HT1080 (cell line): ENCODE results near the gene TNFAIP2. TPM values are rescaled to one million over a fixed set of nuclear protein-coding genes. Genes with fewer than 3 reads are reported as not detected.

Experiments
- DNase-seq: peaks from one replicate; pipeline ENCODE4 v3.0.0-alpha.2; 2015; ENCODE audit warnings: low read depth
- polyA plus RNA-seq, 2 experiments: library from polyadenylated mRNA; depleted of rRNA; stranded (reverse); fragments of >200 nt; gene quantifications; 2 replicates each; pipeline ENCODE4 v1.2.3, GENCODE V29; 2015
- total RNA-seq: library from RNA; depleted of rRNA; stranded (reverse); fragments of >200 nt; shearing (Covaris generic); gene quantifications from 2 replicates; pipeline ENCODE4 v1.2.3, GENCODE V29; 2014; rRNA removed

The TNFAIP2 gene
- 17.6 and 26.1 TPM in 2 replicates for total RNA-seq
- 23.3 and 23.8 TPM in 2 replicates for polyA plus RNA-seq (2015; cell fraction: cytosol; rRNA removed)
- 59.9 and 65.3 TPM in 2 replicates for polyA plus RNA-seq (2015; cell fraction: nucleus; rRNA removed)

DNA sequence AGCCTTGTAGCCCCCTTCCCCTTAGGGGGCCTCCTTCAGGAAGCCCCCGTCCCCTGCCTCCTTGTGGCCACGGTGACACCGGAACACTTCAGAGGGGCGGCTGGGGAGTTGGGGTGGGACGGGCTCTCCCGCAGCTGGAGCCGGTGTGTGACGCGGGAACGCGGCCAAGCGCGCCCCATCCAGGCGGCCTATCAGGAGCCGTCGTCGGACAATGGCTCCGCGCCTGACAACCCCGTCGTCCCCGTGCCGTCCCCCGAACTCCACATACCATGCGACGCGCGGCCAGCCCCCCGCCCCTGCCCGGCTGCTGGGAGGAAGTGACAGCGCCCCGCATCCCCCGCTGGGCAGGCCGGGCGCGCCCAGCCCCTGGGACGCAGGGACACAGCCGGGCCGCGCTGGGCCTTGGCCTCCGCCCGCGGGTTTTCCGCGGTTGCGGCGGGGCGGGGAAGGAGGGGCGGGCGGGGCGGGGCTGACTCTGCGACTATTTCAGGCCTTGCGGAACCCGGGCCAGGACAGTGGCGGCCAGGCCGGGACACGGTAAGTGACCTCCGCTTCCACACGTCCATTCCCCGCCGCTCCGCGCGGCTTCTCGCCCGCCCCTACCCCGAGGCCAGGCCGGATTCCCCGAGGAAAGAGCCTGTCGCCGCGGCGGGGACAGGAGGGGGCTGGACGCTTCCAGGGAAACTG lies at the start of gene TNFAIP2:
TSS of gene TNFAIP2 (plus strand) at position 515 of the 687 bp plus-strand sequence. CDS start 2,997 bp downstream, outside the sequence.
- no peak for DNase-seq

DNA sequence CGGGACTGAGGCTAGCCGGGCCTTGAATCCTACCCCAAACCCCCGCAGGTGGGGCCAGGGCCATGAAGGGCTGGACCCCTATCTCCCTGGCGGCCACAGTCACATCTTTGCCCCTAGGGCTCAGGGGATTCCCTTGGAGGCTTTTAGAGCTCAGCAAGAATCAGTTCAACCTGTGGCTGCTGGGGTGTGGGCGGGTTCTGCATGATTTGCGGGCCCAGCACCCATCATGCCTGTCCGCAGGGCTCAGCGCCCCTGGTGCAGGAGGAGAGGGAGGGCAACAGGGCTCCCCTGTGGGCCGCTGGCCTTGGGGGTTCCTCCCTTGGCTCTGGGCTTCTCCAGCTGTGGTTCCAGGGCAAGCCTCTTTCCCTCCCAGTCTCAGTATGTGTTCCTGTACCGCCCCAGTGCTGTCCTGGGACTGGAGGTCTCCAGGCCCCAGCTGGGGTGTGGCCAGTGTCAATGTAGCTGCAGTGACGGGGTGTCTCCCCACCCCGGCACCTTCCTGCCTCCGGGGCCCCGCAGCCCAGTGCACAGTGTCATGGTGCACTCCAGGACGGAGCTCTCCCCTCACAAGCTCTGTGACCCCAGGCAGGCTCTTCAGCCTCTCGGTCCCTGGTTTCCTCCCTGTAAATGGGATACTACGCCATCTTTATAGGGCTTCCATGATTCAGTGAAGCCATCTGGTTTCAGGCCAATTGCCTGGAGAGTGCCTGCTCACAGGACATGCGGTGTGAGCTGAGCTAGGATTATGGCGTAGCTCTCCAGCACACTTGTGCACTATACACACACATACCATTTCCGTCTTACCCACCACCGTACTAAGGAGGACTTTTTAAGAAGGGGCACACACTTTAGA lies 49.2 kb upstream of the TNFAIP2 start:
- DNase-seq, result no peak

GRCh38 chr14:103074729-103075367 lies 48.4 kb upstream of the TNFAIP2 start:
- DNase-seq, result no peak

- peak; percentile 63 for DNase-seq
Observed at GRCh38 chr14:103078420-103078749, 44.9 kb upstream of the TNFAIP2 start.

- DNase-seq, result no peak
Observed at GRCh38 chr14:103078860-103079587, 44.2 kb upstream of the TNFAIP2 start.

DNA sequence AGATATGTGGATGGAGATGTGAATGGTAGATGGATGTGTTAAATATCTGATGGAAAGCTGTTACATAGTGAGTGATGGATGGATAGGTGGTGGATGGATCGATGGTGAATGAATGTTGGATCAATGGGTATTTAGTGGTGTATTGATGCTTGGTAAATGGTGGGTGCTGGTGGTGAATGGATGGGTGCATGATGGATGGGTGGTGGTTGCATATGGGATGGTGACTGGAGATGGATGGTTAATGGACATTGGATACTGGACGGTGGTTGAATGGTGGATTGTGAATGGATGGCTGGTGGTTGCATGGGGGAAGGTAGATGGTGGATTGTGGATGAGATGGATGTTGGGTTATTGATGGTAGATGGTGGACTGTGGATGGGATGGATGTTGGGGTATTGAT lies 41.3 kb upstream of the TNFAIP2 start:
- no peak for DNase-seq

GRCh38 chr14:103084021-103084919 lies 39.0 kb upstream of the TNFAIP2 start, which contains the start of gene LBHD2:
LBHD2 (plus strand) TSS chr14:103084210; CDS start chr14:103086013, 1,803 bp downstream.
- DNase-seq, result no peak

DNA sequence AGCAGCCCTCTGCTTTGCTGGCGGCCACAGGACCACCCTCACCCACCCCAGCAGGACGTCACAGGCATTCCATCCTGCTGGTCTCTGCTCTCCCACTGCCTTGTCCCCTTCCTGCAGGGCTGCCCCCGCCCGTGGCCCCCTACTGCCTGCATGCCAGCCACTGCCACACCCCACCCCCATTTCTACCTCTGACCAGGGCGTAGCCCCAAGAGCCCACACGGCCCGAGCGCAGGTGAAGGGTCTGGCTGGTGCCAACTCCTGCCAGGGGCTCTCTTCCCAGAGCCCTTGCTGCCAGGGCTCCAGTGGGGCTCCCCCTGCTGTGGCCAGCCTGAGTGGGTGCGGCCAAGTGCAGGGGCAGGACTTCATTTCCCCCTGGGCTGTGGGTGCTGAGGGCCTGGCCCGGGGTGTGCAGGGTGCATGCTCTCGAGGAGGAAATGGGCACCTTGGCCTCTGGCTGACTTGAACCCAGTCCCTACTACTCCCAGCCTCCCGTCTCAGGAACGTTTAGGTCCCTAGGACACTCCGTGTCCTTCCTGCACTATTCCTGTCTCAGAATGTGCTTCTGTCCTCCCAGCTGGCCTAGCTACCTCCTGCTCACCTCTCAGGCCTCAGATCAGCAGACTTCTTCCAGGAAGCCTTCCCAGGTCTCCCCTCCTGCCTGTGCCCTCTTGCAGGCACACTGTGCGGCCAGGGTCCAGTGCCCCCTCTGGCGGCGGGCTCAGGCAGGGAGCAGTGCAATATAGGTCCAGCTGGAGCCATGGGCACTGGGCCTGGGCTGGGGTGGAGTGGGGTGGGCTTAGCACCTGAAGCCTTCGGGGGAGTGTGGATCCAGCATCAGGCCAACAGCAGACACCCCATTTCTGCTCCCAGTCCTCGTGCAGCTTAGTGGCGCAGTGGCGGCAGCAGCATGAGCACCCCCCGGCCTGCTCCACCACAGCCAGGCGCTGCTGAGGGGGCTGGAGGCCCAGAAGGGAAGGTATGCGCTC lies 37.9 kb upstream of the TNFAIP2 start:
- no peak for DNase-seq

DNA sequence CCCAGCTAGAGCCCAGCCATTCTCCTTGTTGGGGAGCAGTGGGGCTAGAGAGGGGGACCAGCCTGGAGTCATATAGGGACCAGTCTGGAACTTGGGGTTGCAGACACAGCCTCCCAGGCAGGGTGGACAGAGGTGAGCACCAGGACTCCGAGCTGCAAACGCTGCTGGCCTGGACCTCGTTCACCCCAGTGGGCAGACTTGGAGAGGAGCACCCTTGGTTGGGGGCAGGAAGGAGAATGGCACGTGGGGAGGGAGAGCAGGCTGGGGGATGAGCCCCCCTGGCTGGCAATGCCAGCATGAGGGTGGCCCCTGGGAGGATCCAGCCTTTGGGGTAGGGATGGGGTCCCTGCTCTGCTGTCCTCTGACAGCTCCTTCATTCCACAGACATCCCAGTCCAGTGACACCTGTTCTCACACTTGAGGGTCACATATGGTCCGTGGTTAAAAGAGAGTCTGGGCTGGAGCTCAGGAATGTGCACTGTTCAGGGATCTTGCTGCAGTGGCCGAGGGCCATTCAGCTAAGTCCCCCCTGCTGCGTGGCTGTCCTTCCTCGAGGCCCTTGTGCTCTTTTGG lies 36.4 kb upstream of the TNFAIP2 start:
- DNase-seq, result no peak

GRCh38 chr14:103087343-103087835 lies 35.9 kb upstream of the TNFAIP2 start:
- no peak for DNase-seq

GRCh38 chr14:103088921-103089320 lies 34.3 kb upstream of the TNFAIP2 start:
- no peak for DNase-seq

DNA sequence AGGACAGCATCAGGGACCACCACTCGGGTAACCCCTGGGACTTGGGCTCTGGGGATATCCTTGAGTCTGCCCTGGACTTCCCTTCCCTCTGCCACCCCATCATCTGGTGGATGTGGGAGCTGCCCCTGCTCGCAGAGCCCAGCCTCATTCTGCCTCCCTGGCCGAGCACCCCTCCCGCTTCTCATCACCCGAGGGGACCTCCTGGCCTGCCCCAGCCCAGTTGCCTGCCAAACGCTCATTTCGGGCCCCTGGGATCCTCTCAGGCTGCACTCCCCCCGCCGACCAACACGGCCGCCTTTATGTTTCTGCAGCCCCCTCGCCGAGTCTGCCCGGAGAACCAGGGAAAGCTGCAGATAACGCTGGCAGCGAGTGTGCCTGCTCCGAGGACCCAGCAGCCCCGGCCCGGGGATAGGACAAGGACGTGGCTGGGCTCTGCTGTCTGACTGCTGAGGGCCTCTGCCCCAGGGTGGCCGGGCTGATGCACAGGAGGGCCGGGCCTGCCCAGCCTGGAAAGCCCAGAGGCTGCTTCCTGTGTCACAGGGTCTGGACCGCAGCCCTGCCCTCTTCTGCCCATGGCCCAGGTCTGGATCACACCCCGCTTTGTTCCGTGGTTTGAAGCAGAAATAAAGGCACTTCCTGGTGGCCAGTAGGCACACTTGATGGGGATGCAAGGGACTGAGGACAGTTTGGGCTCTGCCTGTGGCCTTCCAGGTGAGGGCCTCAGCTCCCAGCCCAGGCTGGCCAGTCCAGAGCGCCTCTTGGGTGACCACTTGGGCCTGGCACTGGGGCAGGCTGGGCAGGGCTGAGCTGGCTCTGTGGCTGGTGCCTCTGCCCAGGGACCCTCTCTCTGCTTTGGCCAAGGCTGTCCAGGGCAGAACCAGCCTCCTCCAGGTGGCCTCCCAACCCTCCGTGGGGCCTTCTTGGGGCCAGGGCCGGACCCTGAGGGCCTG lies 33.6 kb upstream of the TNFAIP2 start:
- DNase-seq, result no peak

GRCh38 chr14:103090481-103091020 lies 32.7 kb upstream of the TNFAIP2 start:
- DNase-seq, result no peak

DNA sequence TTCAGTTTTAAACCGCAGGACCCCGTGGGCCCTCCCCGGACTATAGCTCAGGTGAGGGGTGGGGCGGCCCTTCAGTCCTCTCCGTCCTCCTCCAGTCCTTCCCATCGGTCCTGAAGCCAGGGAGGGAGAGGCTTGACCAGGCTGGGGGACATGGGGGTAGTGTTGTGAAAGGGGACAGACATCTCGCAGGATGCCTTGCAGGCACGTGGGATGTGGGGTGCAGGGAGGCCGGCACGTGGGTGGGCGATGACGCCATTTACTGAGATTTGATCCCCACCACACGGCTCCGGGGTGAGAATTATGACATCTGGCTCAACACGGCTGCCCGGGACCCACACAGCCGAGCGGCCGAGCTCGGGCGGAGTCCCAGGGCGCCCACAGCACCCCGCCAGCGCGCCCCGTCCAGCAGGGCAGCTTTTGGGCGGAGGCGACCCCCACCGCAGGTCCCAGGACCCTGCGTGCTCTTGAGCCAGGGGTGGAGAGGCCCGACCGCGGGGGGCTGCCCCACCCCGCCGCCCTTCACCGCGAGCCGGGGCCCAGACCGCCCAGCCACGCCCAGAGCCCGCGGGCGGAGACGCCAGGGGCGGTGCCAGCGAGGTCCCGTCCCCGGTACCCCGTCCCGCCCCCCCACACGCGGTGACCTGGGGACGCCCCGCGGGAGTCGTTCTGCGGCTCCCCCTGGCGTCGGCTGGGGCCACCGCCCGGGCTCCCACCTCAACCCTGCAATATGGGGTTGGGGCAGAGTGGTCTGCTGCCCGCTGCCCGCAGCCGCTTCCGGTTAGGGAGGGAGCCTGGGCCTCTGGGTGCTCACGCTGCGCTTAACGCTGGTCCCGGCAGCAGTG lies 32.0 kb upstream of the TNFAIP2 start:
- DNase-seq, result peak; percentile 24

GRCh38 chr14:103091883-103092222 lies 31.4 kb upstream of the TNFAIP2 start:
- no peak for DNase-seq

GRCh38 chr14:103093856-103094405 lies 29.3 kb upstream of the TNFAIP2 start:
- DNase-seq, result no peak
